Right atrium auricular region (tissue), 2 donors: ENCODE data around the gene ZNF620. TPM values are rescaled to one million over a fixed set of nuclear protein-coding genes. Genes with fewer than 3 reads are reported as not detected.

Experiments
- DNase-seq: peaks from one replicate; pipeline ENCODE4 v3.0.0-alpha.2; 2019; ENCODE audit warnings: low spot score
- H3K27ac ChIP-seq, 2 donors: fragments of 200-600 bp; sonication (generic); 1 replicate in 1 of 2; 2 replicates in 1 of 2; pipeline ENCODE4 v1.5.1; 2016 to 2019
- H3K27me3 ChIP-seq, 2 donors: fragments of 200-600 bp; sonication (generic); one replicate each; pipeline versions ENCODE4 v1.5.1 to v1.6.0; 2017 to 2019
- H3K36me3 ChIP-seq: fragments of 200-600 bp; sonication (generic); one replicate; pipeline ENCODE4 v1.5.1; 2016
- H3K4me1 ChIP-seq, 2 donors: fragments of 200-600 bp; sonication (generic); one replicate each; pipeline versions ENCODE4 v1.5.1 to v1.6.0; 2017 to 2019
- H3K4me3 ChIP-seq, 2 donors: fragments of 200-600 bp; sonication (generic); 1 replicate in 1 of 2; 2 replicates in 1 of 2; pipeline ENCODE4 v1.5.1; 2017 to 2019; ENCODE audit warnings: mild to moderate bottlenecking in 1 of 2, moderate library complexity in 1 of 2
- H3K9me3 ChIP-seq, 2 donors: fragments of 200-600 bp; sonication (generic); one replicate each; pipeline ENCODE4 v1.5.1; 2019
- total RNA-seq, 2 donors: library from RNA; depleted of rRNA; stranded (reverse); fragments of >200 nt; gene quantifications; one replicate each; pipeline ENCODE4 v1.1.0, GENCODE V29; 2016
- TF ChIP-seq, protein P1 (sequence below), 2 donors: fragments of 200-600 bp; sonication (generic); IDR thresholded peaks; one replicate each; pipeline ENCODE4 v1.5.1; 2019; ENCODE audit warnings: antibody characterized with exemption in 2 of 2

Gene ZNF620
- total RNA-seq, 2 donors from 2014 or later = 2.0 to 3.6 TPM

DNA sequence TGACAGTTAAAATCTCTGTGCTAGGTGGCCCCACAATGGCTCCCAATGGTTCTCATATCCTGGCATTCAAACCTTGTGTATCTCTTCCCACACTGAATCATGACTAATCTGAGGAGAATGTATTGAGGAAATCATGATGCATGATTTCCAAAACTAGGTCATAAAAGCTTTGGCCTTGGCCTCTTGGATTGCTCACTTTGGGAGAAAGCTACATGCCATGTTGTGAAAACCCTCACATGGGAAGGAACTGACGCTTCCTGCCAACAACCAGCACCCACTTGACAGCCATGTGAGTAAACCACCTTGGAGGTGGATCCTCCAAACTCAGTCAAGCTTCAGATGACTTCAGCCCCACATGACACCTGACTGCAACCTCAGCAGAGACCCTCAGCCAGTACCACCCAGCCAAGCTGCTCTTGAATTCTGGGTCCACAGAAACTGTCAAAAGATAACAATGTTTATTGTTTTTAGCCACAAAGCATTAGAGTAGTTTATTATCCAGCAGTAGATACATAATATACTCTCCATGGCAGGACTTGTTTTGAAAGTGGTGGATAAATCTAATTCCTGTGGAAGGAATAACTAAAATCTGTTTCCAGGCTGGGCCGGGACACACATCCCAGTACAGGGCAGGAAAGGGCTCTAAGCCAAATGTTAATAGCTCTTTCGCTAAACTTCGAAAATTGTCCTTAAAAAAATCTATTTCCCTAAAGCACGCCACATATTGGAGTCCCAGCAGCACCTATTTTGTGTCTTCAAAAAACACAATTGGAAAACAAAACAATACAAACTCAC, 1.0 kb upstream of the ZNF620 start:
- H3K4me3 ChIP-seq = peak overlapping the region in 1 of 2 donors; percentile 73
- TF ChIP-seq, protein P1, sequence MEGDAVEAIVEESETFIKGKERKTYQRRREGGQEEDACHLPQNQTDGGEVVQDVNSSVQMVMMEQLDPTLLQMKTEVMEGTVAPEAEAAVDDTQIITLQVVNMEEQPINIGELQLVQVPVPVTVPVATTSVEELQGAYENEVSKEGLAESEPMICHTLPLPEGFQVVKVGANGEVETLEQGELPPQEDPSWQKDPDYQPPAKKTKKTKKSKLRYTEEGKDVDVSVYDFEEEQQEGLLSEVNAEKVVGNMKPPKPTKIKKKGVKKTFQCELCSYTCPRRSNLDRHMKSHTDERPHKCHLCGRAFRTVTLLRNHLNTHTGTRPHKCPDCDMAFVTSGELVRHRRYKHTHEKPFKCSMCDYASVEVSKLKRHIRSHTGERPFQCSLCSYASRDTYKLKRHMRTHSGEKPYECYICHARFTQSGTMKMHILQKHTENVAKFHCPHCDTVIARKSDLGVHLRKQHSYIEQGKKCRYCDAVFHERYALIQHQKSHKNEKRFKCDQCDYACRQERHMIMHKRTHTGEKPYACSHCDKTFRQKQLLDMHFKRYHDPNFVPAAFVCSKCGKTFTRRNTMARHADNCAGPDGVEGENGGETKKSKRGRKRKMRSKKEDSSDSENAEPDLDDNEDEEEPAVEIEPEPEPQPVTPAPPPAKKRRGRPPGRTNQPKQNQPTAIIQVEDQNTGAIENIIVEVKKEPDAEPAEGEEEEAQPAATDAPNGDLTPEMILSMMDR (IDR thresholded peaks at IDR 0.05) = no peak
- peak; percentile 63 for DNase-seq
- H3K4me1 ChIP-seq = peaks cover 0 to 22% of the 10 kb centered on the region in 2 donors
- H3K27ac ChIP-seq = peak overlapping the region; percentile 85 to 88
- H3K36me3 ChIP-seq = peaks cover 3% of the 10 kb centered on the region
- H3K9me3 ChIP-seq = no peaks in the 10 kb centered on the region
- H3K27me3 ChIP-seq = no peaks in the 10 kb centered on the region

DNA sequence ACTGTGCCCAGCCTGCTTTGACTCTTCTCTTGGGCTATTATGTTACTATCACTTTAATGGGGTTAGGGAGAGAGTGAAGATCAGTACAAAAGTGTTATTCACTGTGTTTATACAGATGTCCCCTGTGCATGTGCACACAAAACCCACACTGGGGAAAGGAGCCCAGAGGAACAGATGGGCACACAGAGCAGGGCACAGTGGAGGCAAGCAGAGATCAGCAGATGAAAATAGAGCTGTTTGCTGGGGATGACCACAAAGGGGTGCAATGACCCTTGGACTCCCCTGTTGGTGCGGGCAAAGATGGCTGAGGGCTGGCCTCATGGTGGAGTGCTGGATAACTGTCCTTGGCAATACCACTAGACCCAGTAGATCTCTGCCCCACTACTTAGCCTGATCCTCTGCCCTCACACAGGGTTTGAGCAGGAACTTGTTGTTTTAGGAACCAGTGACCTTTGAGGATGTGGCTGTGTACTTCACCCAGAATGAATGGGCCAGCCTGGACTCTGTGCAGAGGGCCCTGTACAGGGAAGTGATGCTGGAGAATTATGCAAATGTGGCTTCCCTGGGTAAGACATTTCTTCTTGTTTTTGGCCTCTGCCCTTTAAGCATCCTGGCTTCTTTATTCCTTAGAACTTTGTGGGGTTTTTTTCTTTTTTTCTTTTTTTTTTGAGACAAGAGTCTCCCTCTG, 5.3 kb downstream of the ZNF620 start:
- peaks cover 41% of the 10 kb centered on the region for H3K36me3 ChIP-seq

DNA sequence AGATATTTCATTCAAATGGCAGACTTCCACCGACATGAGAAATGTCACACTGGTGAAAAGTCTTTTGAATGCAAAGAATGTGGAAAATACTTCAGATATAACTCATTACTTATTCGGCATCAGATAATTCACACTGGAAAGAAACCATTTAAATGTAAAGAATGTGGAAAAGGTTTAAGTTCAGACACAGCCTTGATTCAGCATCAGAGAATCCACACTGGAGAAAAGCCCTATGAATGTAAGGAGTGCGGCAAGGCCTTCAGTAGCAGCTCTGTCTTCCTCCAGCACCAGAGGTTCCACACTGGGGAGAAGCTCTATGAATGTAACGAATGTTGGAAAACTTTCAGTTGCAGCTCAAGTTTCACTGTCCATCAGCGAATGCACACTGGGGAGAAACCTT, 10.4 kb downstream of the ZNF620 start:
- peaks cover 32% of the 10 kb centered on the region for H3K36me3 ChIP-seq
- H3K4me1 ChIP-seq = no peaks in the 10 kb centered on the region
- no peak for DNase-seq
- no peak overlapping the region for H3K27ac ChIP-seq
- H3K4me3 ChIP-seq = no peak overlapping the region
- H3K9me3 ChIP-seq = no peaks in the 10 kb centered on the region
- TF ChIP-seq, protein P1 (IDR thresholded peaks at IDR 0.05) = no peak
- H3K27me3 ChIP-seq = no peaks in the 10 kb centered on the region

More for the DNA sequence above, 5.3 kb downstream of the ZNF620 start:
- no peaks in the 10 kb centered on the region for H3K27me3 ChIP-seq
- DNase-seq = no peak
- TF ChIP-seq, protein P1 (IDR thresholded peaks at IDR 0.05) = no peak
- H3K27ac ChIP-seq = no peak overlapping the region
- H3K9me3 ChIP-seq = no peaks in the 10 kb centered on the region
- peaks cover 0 to 6% of the 10 kb centered on the region in 2 donors for H3K4me1 ChIP-seq
- no peak overlapping the region for H3K4me3 ChIP-seq

DNA sequence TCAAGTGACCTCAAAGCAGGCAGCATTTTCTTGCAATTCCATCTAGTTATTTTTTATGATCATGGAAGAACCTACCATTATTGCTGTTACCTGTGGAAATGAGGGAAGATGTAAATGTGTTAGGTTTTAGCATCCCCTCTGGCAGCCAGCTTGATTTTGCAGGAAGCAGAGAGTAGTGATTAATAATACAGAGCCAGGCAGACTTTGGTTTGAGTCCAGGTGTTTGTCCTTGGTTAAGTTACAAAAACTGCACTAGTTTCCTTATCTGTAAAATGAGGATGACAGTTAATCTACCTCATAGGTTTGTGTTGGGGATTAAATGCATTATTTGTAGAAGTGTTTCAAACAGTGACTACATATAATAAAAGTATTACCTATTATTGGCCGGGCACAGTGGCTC, 12.2 kb downstream of the ZNF620 start:
- DNase-seq = no peak
- TF ChIP-seq, protein P1 (IDR thresholded peaks at IDR 0.05) = no peak

DNA sequence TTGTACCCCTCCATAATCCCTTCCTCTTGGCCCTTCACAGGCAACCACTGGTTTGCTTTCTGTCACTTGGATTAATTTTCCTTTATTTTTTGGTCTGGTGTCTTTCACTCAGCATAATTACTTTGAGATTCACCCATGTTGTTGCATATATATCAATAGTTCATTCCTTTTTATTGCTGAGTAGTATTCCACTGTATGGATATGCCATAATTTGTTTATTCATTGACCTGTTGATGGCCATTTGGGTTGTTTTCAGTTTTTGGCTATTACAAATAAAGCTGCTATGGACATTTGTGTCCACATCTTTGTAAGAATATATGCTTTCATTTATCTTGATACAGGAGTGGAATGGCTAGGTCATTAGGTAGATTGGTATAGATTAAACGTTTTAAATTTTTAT, 13.0 kb downstream of the ZNF620 start:
- H3K4me1 ChIP-seq = peaks cover 0 to 1% of the 10 kb centered on the region in 2 donors
- no peak for DNase-seq
- no peaks in the 10 kb centered on the region for H3K9me3 ChIP-seq
- H3K4me3 ChIP-seq = no peak overlapping the region
- H3K27me3 ChIP-seq = no peaks in the 10 kb centered on the region
- H3K36me3 ChIP-seq = peaks cover 17% of the 10 kb centered on the region
- TF ChIP-seq, protein P1 (IDR thresholded peaks at IDR 0.05) = no peak
- H3K27ac ChIP-seq = no peak overlapping the region

More for the DNA sequence above, 12.2 kb downstream of the ZNF620 start:
- no peaks in the 10 kb centered on the region for H3K9me3 ChIP-seq
- H3K27ac ChIP-seq = no peak overlapping the region
- H3K4me3 ChIP-seq = no peak overlapping the region
- H3K36me3 ChIP-seq = peaks cover 19% of the 10 kb centered on the region
- H3K4me1 ChIP-seq = no peaks in the 10 kb centered on the region
- no peaks in the 10 kb centered on the region for H3K27me3 ChIP-seq
